ENCODE results near the gene CRIP2. TPM values are rescaled to one million over a fixed set of nuclear protein-coding genes. Genes with fewer than 3 reads are reported as not detected.

The CRIP2 gene
- total and polyA plus RNA-seq, 4 donors, result 4.3 to 40.0 (median 20.7) TPM

- TF ChIP-seq FOXA2 (IDR thresholded peaks at IDR 0.05) (no peak), RAD21 (IDR thresholded peaks at IDR 0.05) (no peak), MAX (IDR thresholded peaks at IDR 0.05) (no peak), REST (IDR thresholded peaks at IDR 0.05) (no peak), TAF1 (conservative IDR thresholded peaks at IDR 0.05) (no peak), HNF4G (IDR thresholded peaks at IDR 0.05) (no peak), HNF4A (conservative IDR thresholded peaks at IDR 0.05) (no peak), RXRA (IDR thresholded peaks at IDR 0.05) (no peak), SP1 (IDR thresholded peaks at IDR 0.05) (no peak), YY1 (IDR thresholded peaks at IDR 0.05) (no peak), JUND (IDR thresholded peaks at IDR 0.05) (no peak), FOXA1 (IDR thresholded peaks at IDR 0.05) (no peak), NR2F2 (IDR thresholded peaks at IDR 0.05) (no peak), GABPA (IDR thresholded peaks at IDR 0.05 in 1 of 2, conservative IDR thresholded peaks at IDR 0.05 in 1 of 2) (no peak), EGR1 (IDR thresholded peaks at IDR 0.05; ENCODE audit: low read depth in 2 of 2) (no peak)
- TF ChIP-seq, protein P1, sequence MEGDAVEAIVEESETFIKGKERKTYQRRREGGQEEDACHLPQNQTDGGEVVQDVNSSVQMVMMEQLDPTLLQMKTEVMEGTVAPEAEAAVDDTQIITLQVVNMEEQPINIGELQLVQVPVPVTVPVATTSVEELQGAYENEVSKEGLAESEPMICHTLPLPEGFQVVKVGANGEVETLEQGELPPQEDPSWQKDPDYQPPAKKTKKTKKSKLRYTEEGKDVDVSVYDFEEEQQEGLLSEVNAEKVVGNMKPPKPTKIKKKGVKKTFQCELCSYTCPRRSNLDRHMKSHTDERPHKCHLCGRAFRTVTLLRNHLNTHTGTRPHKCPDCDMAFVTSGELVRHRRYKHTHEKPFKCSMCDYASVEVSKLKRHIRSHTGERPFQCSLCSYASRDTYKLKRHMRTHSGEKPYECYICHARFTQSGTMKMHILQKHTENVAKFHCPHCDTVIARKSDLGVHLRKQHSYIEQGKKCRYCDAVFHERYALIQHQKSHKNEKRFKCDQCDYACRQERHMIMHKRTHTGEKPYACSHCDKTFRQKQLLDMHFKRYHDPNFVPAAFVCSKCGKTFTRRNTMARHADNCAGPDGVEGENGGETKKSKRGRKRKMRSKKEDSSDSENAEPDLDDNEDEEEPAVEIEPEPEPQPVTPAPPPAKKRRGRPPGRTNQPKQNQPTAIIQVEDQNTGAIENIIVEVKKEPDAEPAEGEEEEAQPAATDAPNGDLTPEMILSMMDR (IDR thresholded peaks at IDR 0.05; ENCODE audit: low read depth, low read length, missing input control), result no peak
- TF ChIP-seq, protein P2, sequence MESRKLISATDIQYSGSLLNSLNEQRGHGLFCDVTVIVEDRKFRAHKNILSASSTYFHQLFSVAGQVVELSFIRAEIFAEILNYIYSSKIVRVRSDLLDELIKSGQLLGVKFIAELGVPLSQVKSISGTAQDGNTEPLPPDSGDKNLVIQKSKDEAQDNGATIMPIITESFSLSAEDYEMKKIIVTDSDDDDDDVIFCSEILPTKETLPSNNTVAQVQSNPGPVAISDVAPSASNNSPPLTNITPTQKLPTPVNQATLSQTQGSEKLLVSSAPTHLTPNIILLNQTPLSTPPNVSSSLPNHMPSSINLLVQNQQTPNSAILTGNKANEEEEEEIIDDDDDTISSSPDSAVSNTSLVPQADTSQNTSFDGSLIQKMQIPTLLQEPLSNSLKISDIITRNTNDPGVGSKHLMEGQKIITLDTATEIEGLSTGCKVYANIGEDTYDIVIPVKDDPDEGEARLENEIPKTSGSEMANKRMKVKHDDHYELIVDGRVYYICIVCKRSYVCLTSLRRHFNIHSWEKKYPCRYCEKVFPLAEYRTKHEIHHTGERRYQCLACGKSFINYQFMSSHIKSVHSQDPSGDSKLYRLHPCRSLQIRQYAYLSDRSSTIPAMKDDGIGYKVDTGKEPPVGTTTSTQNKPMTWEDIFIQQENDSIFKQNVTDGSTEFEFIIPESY (IDR thresholded peaks at IDR 0.05), result no peak
- TF ChIP-seq, protein P3, sequence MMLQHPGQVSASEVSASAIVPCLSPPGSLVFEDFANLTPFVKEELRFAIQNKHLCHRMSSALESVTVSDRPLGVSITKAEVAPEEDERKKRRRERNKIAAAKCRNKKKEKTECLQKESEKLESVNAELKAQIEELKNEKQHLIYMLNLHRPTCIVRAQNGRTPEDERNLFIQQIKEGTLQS (IDR thresholded peaks at IDR 0.05), result no peak
- Histone ChIP-seq H3K27ac (ENCODE audit: low read depth in 1 of 2, low read length in 2 of 2) (no peak overlapping the region), H3K9ac (ENCODE audit: low read depth in 1 of 2, low read length in 2 of 2) (no peak overlapping the region), H3K27me3 (ENCODE audit: control insufficient read depth in 4 of 4, insufficient read depth in 4 of 4, low read length in 3 of 4) (no peaks in the 10 kb centered on the region), H3K4me3 (ENCODE audit: low read depth in 1 of 3, low read length in 3 of 3) (no peak overlapping the region), H3K36me3 (ENCODE audit: control insufficient read depth in 4 of 4, insufficient read depth in 3 of 4, low read depth in 1 of 4, low read length in 3 of 4) (peaks cover 0 to 4% (median 2%) of the 10 kb centered on the region in 4 donors), H3K4me1 (ENCODE audit: control insufficient read depth in 4 of 4, insufficient read depth in 4 of 4, low read length in 3 of 4) (peaks cover 0 to under 1% (median 0%) of the 10 kb centered on the region in 4 donors), H3K9me3 (ENCODE audit: control insufficient read depth in 4 of 4, low read length in 3 of 4) (no peaks in the 10 kb centered on the region)
- 89% methylated on average over 33 of the region's 33 CpGs for WGBS
- no peak for DNase-seq (ENCODE audit: low spot score)
These were observed 34.7 kb upstream of the CRIP2 start for GRCh38 chr14:105439710-105440553.

Data from liver (tissue), 9 donors.